Fibroblast of lung (primary cell): ENCODE measurements around the gene NUTM1. TPM values are rescaled to one million over a fixed set of nuclear protein-coding genes. Genes with fewer than 3 reads are reported as not detected.

Source experiments
- DNase-seq, 2 donors: peaks; one replicate each; pipeline versions ENCODE4 v3.0.0 to v3.0.0-alpha.2; 2010; ENCODE audit warnings: low read depth in 2 of 2
- H2AFZ ChIP-seq: 2 replicates; pipeline ENCODE4 v1.5.1; 2012; ENCODE audit warnings: low read length, control low read depth, inconsistent platforms
- H3K27ac ChIP-seq: 2 replicates; pipeline ENCODE4 v1.5.1; 2011; ENCODE audit warnings: low read length, control low read depth; ENCODE audit not compliant: insufficient read depth
- H3K27me3 ChIP-seq: 2 replicates; pipeline ENCODE4 v1.5.1; 2011; ENCODE audit warnings: mild to moderate bottlenecking, low read length; ENCODE audit not compliant: control insufficient read depth, insufficient read depth
- H3K36me3 ChIP-seq: 2 replicates; pipeline ENCODE4 v1.5.1; 2011; ENCODE audit warnings: low read length; ENCODE audit not compliant: control insufficient read depth, insufficient read depth
- H3K4me1 ChIP-seq: 2 replicates; pipeline ENCODE4 v1.5.1; 2011; ENCODE audit warnings: low read length; ENCODE audit not compliant: control insufficient read depth, insufficient read depth; ENCODE audit errors: extremely low read depth
- H3K4me2 ChIP-seq: 2 replicates; pipeline ENCODE4 v1.5.1; 2011; ENCODE audit warnings: low read length, control low read depth; ENCODE audit not compliant: insufficient read depth; ENCODE audit errors: extremely low read depth
- H3K4me3 ChIP-seq, 4 experiments: fragments of 200-600 bp in 1 of 4; sonication (generic) in 1 of 4; replicated peaks in 1 of 4; 2 replicates each; pipeline ENCODE4 v1.5.1; 2011 to 2016; ENCODE audit warnings: low read length in 4 of 4, low read depth in 3 of 4, mild to moderate bottlenecking in 3 of 4, control low read depth in 2 of 4, inconsistent platforms in 1 of 4, mixed read lengths in 1 of 4; ENCODE audit not compliant: insufficient read depth in 1 of 4; ENCODE audit errors: control extremely low read depth in 1 of 4
- H3K79me2 ChIP-seq: 2 replicates; pipeline ENCODE4 v1.5.1; 2012; ENCODE audit warnings: mild to moderate bottlenecking, low read length, inconsistent platforms; ENCODE audit not compliant: control insufficient read depth, insufficient read depth
- H3K9ac ChIP-seq: 2 replicates; pipeline ENCODE4 v1.5.1; 2011; ENCODE audit warnings: mild to moderate bottlenecking, low read length, control low read depth; ENCODE audit not compliant: insufficient read depth
- H3K9me3 ChIP-seq: 2 replicates; pipeline ENCODE4 v1.5.1; 2012; ENCODE audit warnings: low read depth, low read length; ENCODE audit not compliant: control insufficient read depth, insufficient read depth
- H4K20me1 ChIP-seq: 2 replicates; pipeline ENCODE4 v1.5.1; 2011; ENCODE audit warnings: low read length; ENCODE audit not compliant: control insufficient read depth, insufficient read depth; ENCODE audit errors: extremely low read depth
- EZH2 ChIP-seq: IDR thresholded peaks from 2 replicates; pipeline ENCODE4 v1.5.1; 2012; ENCODE audit warnings: low read length, control low read depth, mild to moderate bottlenecking; ENCODE audit errors: missing control alignments
- polyA plus RNA-seq, 2 donors: library from polyadenylated mRNA; depleted of rRNA in 1 of 2; stranded (reverse) in 1 of 2; unstranded in 1 of 2; fragments of >200 nt; gene quantifications; 2 replicates each; pipeline ENCODE4 v1.2.1, GENCODE V29; 2011 to 2012; ENCODE audit warnings: missing spikeins in 1 of 2
- total RNA-seq: library from RNA; depleted of rRNA; stranded (reverse); fragments of >200 nt; gene quantifications from 2 replicates; pipeline ENCODE4 v1.2.1, GENCODE V29; 2014
- TF ChIP-seq, protein P1 (sequence below), 2 donors: IDR thresholded peaks in 1 of 2; conservative IDR thresholded peaks in 1 of 2; 1 replicate in 1 of 2; 2 replicates in 1 of 2; pipeline ENCODE4 v1.5.1; 2011 to 2012; ENCODE audit warnings: low read length in 2 of 2, control low read depth in 1 of 2, inconsistent platforms in 1 of 2, low read depth in 1 of 2, mild to moderate bottlenecking in 1 of 2

Gene NUTM1
- total and polyA plus RNA-seq, 2 donors (not counting 1 experiment from before 2014, with no cell fraction given): not detected

DNA sequence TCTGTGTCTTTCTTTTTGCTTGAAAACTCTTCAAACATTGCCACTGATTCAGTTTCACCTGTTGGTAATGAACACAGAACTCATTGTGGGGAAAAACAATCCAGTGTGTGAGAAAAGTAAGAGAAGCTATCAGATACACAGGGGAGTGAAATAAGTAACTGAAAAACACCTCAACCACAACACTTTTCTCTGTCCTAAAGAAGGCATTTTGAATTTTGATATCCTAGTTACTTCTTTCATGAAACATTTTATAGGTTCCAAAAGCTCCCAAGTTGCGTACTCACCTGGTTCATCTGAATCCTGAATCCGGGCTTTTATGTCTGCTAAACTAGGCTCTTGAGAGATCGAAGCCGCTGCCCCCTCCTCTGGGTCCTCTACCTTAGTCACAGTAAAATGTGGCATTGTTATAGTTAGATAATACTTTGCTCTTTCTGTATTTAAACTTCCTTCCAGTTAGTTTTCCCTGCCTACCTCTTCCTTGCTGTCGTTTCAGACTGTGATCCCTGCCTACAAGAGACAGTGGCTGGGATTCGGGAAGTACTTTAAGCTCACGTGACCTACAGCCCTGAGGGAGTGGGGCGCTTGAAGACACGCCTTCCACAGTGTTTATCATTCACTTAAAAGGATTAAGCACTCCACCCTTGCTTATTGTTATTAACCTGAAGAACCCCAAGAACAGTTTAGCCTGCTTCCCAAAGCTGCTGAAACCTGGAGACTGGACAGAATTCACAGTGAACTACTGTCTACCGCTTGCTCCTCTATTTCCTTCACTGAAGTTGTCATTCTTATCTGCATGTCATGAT is 24.6 kb upstream of the NUTM1 start:
- TF ChIP-seq EZH2: no peak
- no peaks in the 10 kb centered on the region for H3K4me1 ChIP-seq
- H3K79me2 ChIP-seq: no peaks in the 10 kb centered on the region
- H3K36me3 ChIP-seq: no peaks in the 10 kb centered on the region
- H3K27ac ChIP-seq: peak overlapping the region; percentile 48
- peak; percentile 56 to 82 for DNase-seq
- peak overlapping the region; percentile 74 for H3K4me2 ChIP-seq
- H2AFZ ChIP-seq: peak overlapping the region; percentile 97
- H3K9me3 ChIP-seq: no peaks in the 10 kb centered on the region
- peak overlapping the region; percentile 21 for H3K9ac ChIP-seq
- peak overlapping the region; percentile 58 to 90 (median 64) for H3K4me3 ChIP-seq
- no peaks in the 10 kb centered on the region for H4K20me1 ChIP-seq
- no peaks in the 10 kb centered on the region for H3K27me3 ChIP-seq

DNA sequence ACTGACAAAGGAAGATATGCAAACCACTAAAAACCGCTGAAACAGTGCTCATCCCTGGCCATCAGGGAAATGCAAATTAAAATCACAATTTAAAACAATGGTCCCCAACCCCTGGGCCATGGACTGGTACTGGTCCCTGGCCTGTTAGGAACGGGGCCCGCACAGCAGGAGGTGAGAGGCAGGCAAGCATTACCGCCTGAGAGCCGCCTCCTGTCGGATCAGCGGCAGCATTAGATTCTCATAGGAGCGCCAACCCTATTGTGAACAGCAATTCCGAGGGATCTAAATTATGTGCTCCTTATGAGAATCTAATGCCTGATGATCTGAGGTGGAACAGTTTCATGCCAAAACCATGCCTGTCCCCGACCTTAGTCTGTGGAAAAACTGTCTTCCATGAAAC is 19.9 kb upstream of the NUTM1 start:
- H3K9ac ChIP-seq: no peak overlapping the region
- no peak overlapping the region for H3K4me3 ChIP-seq
- H3K36me3 ChIP-seq: no peaks in the 10 kb centered on the region
- H3K79me2 ChIP-seq: no peaks in the 10 kb centered on the region
- H2AFZ ChIP-seq: no peak overlapping the region
- H3K4me1 ChIP-seq: no peaks in the 10 kb centered on the region
- no peaks in the 10 kb centered on the region for H3K27me3 ChIP-seq
- H3K4me2 ChIP-seq: no peak overlapping the region
- TF ChIP-seq EZH2: no peak
- H3K9me3 ChIP-seq: no peaks in the 10 kb centered on the region
- no peak overlapping the region for H3K27ac ChIP-seq
- H4K20me1 ChIP-seq: no peaks in the 10 kb centered on the region
- DNase-seq: no peak

DNA sequence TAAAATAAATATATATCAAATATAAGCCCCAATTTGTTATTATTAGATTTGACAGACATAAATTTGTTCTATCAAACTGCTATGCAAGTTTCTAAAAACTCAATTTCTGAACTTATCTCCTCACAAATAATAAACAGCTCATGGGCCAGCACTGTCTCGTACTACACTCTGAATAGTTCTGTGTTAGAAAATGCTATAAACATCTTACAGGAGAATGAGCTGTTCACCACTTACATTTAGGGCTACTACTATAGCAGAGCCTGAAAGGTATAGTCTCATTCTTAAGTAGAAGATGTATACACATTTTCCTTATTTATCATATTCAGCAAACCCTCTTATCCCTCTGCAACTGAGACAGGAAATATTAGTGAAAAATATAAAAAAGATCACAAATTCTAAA is 18.2 kb upstream of the NUTM1 start:
- Histone ChIP-seq H2AFZ (no peak overlapping the region), H3K9me3 (no peaks in the 10 kb centered on the region), H3K9ac (no peak overlapping the region), H4K20me1 (no peaks in the 10 kb centered on the region), H3K27me3 (no peaks in the 10 kb centered on the region), H3K36me3 (no peaks in the 10 kb centered on the region), H3K4me2 (no peak overlapping the region), H3K79me2 (no peaks in the 10 kb centered on the region), H3K4me3 (no peak overlapping the region), H3K27ac (no peak overlapping the region), H3K4me1 (no peaks in the 10 kb centered on the region)
- DNase-seq: no peak
- TF ChIP-seq EZH2: no peak
- TF ChIP-seq, protein P1, sequence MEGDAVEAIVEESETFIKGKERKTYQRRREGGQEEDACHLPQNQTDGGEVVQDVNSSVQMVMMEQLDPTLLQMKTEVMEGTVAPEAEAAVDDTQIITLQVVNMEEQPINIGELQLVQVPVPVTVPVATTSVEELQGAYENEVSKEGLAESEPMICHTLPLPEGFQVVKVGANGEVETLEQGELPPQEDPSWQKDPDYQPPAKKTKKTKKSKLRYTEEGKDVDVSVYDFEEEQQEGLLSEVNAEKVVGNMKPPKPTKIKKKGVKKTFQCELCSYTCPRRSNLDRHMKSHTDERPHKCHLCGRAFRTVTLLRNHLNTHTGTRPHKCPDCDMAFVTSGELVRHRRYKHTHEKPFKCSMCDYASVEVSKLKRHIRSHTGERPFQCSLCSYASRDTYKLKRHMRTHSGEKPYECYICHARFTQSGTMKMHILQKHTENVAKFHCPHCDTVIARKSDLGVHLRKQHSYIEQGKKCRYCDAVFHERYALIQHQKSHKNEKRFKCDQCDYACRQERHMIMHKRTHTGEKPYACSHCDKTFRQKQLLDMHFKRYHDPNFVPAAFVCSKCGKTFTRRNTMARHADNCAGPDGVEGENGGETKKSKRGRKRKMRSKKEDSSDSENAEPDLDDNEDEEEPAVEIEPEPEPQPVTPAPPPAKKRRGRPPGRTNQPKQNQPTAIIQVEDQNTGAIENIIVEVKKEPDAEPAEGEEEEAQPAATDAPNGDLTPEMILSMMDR (conservative IDR thresholded peaks at IDR 0.05 in 1 of 2, IDR thresholded peaks at IDR 0.05 in 1 of 2; ENCODE audit: low read depth in 1 of 2, low read length in 2 of 2): no peak

DNA sequence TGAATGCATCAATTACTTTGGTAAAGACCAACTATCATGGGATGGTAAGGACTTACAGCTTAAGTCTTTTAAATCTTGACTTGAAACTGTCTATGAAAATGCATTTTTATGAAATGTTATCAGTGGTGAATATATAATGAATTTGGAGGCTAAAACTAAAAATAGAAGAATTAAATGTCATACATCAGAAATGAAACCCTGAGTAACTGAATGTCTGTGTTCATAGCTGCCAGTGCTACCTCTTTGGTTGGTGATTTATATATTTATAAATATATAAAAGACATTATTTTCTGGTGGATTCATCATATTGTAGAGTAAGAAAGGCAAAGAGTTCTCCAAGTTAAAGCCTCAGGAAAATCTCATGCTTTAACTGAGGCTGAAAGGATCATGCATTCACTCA is 17.7 kb upstream of the NUTM1 start:
- H4K20me1 ChIP-seq: no peaks in the 10 kb centered on the region
- H3K27ac ChIP-seq: no peak overlapping the region
- H3K79me2 ChIP-seq: no peaks in the 10 kb centered on the region
- no peaks in the 10 kb centered on the region for H3K36me3 ChIP-seq
- no peak overlapping the region for H3K4me2 ChIP-seq
- TF ChIP-seq, protein P1 (conservative IDR thresholded peaks at IDR 0.05 in 1 of 2, IDR thresholded peaks at IDR 0.05 in 1 of 2; ENCODE audit: low read depth in 1 of 2, low read length in 2 of 2): no peak
- no peak for TF ChIP-seq EZH2
- H3K9me3 ChIP-seq: no peaks in the 10 kb centered on the region
- no peak overlapping the region for H2AFZ ChIP-seq
- no peak overlapping the region for H3K9ac ChIP-seq
- H3K4me1 ChIP-seq: no peaks in the 10 kb centered on the region
- H3K4me3 ChIP-seq: no peak overlapping the region
- no peaks in the 10 kb centered on the region for H3K27me3 ChIP-seq
- no peak for DNase-seq
